ENCODE measurements around the gene ALG14.
"Not testable (repeated sequence)": the region's sequence is repeated elsewhere in the genome, so short reads cannot be mapped to it uniquely, and the experiment has no call there.

The ALG14 gene

DNA sequence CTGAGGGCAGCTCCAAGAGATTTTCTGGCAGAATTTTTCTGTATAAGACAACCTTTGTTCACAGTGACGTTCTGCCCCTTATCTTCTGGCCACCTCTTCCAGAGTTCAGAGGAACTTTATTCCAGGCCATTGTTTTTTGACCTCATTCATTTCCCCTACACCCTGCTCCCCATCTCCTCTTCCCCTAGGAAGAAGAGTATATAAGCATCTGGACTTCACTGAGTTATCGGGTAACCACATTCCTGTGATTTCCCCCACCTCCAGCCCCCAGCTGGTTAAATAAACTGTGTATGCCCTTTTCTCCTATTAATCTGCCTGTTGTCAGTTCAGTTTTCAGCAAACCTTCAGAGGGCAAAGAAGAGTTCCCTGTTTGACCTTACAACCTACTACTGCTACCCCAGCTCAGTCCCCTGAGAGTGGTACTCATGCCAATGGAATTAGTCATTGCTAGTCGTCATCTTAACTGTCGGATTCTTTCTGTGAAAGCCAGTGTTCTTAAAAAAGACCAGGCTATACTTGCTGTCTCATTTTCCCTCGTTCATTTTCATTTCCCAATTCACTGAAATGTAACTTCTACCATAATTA, 14.3 kb upstream of the ALG14 start:
- no peak for DNase-seq

DNA sequence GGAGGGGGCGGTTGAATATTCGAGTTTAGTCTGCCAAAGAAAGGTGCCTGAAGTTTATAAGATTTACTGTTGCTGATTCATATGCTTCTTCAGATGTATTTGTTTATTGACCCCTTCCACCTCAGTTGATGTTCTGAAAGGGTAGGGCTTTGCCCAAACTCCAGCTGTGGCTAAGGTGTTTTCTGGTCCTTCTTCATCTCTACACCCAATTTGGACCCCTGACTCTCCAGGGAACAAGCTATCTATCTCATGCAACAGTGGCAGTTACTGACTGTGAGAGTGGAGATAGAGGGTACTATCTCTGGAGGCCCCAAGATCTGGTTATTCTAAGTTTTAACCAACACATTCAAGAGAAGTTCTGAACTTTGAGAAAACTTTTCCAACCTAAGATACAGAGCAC, 12.6 kb upstream of the ALG14 start:
- DNase-seq, result no peak

DNA sequence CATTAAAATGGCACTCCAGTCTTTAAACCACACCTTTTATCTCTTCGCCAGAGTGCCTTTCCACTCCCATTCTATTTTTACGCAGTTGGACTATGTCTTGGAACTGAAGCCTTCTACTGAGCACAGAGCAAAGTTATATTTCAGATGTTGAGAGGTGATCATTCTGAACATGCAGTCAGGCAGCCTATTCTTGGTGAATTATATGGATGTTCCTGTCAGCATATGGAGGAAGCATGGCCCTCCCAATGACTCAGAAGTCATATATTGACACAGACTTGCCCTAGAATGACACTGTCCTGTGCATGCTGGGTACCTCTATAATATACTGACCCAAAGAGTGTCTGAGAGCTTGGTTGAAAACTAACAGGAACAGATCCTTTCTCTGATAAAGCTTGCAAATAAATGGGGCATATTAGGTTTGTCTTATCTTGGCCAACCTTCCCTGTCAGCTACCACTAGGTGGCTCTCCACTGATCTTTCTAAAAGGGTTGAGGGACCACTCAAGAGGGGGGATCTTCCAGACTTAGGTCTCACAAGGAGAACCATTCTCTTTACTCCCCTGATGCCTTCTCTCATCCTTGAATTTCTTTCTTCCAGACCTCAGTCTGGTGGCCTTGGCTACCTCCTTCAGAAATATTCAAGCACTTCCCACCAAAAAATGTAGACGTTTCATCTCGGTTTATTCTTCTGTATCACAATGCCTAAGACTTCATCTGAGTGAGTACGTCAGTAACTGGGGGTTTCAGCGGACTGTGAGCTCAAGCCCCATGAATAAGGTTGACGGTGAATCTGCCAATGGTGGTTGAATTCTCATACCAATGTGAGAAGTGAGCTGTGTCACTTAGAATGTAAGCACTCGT, 11.8 kb upstream of the ALG14 start:
- DNase-seq, result peak; percentile 11 to 16

DNA sequence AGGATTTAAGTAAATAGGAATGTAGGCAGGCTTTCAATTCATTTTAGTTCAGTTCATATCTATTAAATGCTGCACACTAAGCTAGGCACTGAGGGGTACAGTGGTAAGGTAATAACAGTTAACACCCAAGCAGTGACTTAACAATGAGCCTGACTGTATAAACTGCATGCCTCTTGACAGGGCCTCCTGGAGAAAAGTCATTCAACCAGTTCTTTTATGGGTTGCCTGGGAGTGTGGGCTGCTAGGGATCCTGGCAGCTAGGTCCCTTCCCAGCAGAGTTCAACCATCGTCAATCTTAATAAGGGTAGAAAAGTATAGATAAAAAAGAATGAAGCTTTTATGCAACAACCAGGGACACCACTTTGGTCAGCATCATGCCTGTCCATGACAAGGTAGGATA, 8.1 kb upstream of the ALG14 start:
- DNase-seq, result no peak

DNA sequence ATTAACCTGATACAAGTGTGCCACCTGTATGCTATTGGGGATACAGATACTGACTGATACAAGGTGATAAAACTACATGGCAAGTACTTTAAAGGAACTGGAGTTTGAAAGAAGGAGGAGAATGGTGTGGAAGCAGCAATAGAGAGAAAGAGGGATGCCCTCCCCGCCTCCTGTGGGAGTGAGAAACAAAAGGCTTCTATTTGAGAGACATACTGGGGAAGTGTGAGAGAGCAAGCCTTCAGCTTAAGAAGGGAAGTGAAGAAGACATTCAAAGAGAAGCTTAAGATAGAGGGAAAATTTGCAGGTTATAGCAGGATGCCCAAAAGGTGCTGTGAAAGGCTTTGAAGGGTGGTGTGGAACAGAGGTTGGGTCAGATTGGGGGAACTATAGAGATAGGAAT, 7.7 kb upstream of the ALG14 start:
- no peak for DNase-seq

DNA sequence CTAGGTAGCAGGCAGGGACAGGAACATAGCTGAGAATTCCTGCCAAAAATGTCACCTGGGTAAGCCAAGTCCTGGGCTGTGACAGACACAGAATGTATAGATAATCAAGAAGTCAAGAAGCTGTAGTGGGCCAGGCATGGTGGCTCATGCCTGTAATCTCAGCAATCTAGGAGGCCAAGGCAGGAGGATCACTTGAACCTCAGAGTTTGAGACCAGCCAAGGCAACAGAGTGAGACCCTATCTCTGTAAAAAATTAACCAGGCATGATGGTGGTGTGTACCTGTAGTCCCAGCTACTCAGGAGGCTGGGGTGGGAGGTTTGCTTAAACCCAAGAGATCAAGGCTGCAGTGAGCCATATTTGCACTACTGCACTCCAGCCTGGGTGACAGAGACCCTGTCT, 3.3 kb upstream of the ALG14 start:
- DNase-seq, result no peak

DNA sequence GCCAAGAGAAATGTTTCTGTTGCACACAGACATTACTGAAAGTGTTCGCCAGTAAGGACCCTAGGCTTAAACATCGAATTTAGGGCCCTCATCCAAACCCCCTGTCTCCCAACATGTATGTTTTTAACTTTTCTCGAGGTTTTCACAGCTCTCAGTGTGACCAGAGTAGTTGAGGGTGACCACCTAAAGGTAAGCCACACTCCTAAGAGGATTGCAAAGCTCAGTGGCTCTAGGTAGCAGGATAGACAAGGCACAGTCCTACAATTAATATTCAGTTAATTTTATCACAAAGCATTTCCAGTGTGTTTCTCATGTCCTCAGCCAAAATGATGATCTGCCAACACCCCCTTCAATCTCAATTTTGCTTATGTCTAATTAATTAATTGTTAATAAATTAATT, 695 bp upstream of the ALG14 start:
- DNase-seq, result no peak

DNA sequence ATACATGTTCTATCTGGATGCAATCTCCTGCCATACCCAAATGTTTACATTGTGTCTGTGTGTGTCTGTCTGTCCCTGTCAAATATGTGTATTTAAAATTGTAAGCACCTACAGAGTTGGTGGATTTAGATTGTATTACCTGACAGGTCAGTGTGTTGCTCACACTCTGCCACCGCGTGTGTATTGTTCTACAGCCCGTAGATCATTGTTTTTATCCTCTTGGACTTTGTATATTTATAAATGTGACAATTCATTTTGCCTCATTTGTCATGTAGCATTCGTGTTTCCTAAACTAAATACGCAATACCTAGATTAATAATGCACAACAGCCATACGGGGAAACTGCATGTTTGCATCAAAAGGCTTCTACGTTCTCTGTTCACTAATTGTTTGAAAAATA, 634 bp downstream of the ALG14 start:
- no peak for DNase-seq

DNA sequence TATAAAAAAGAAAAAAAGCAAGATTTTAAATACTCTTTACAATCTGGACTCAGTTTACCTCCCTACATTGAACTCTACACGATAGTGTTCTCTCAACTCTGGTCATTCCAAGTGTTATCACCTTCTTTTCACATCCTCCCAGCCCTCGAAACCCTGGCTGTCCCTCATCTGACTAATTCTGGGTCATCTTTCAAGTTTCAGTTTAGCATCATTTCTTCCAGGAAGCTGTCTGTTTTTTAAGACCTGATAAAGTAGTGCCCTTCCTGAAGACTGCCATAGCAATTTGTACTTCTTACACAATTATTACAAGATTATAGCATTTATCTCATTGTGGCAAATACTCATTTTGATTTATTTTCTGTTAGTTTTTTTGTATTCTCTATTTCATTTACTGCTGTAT, 1.2 kb downstream of the ALG14 start:
- DNase-seq, result no peak

DNA sequence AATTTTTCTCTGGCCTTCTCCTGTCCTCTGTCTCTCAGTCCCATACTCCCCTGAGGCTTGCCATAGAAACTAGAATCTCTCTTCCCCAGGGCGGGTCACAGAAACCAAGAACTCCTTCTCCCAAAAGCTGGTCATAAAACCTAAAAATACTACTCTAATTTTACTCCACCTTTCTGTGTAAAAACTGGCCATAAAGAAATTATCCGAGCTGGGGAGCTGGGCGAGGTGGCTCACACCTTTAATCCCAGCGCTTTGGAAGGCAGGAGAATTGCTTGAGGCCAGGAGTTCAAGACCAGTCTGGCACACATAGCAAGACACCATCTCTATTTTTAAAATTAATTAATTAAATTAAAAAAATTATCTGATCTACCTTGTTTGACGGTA, 3.0 kb downstream of the ALG14 start:
- DNase-seq, result no peak

DNA sequence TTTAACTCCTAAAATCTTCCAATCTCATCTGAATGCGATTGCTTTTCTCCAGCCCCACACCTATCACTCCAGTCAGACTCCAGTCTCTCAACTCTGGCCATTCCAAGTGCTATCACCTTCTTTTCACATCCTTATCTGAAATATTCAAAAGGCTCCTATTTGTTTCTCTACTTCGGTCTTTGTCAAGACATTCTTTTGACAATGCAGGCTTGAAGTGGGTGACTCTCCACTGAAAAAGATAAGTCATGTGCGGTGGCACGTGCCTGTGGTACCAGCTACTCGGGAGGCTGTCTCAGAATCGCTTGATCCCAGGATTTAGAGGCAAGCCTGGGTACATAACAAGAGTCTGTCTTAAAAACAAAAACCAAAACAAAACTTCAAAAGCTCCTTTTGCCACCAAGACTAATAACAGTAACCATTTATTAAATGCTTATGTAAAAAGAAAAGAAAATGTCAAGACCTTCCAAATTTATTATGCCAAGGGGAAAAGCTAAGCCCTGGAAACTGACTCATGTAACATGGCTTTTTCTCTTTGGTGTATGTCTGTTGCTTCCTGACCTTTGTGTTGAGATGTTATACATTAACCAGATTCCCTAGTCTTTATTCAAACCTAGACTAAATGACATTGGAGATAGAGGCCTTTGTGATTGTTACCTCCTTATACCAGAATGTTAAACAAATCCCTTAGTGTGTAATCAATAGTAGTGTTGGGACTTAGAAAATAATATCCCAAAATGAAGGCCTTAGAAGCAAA, 3.6 kb downstream of the ALG14 start:
- no peak for DNase-seq

DNA sequence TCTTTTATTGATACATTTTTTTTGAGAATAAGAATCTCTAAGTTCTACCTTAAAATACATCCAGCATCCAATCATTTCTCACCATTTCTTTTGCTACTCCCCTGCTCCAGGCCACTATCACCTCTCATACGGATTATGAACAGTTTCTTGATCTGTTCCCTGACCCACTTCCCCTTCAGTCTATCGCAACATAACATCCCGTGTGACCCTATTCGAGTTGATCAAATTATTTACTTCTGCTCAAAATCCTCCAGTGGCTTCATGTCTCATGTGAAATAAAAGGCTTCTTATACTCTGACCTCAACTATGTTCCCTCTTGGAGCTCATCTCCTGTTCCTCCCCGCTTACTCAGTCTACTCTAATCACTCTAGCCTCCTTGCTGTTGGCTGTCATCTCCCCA, 5.2 kb downstream of the ALG14 start:
- DNase-seq, result no peak

DNA sequence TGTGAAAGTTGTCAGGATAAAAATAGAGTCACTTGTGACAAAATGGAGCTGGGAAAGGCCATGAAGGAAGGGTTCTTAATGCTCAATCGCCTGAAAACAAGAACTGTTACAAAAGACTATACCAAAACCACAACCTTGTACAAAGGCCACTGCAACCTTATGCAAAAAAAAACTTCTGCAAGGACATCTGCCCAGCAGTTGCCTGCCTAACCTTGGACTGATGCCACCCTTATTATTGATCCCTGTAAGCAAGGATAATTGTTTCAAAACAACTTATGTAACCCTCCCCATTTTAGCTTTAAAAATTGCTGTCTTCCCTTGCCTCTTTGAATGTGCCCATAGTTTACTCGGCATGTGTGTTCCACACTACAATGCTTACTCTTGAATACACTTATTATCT, 5.7 kb downstream of the ALG14 start:
- DNase-seq, result no peak

DNA sequence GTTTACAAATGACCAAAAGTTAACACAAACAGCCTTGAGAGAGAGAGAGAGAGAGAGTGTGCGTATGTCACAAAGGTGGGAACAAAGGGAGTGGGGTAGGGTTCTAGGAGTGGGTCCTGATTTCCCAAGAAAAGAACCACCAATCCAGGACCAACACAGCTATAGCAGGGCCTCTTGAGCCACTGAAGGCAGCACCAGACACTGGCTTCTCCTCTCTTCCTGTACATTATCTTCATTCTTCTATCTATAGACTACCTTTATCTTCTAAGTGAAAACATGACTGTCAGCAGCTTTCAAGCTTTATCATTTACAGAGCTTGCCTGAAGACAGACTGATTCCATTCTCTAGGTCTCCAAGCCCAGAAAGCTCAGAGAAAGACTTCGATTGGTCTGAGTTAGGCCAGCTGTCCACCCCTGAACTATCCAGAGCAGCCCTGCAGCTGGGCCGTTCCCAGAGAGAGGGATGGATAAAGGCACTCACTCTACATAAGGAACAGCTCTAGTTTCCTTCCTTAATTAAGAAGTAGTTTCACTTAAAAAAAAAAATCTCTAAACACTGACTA, 11.2 kb downstream of the ALG14 start:
- DNase-seq, result no peak

DNA sequence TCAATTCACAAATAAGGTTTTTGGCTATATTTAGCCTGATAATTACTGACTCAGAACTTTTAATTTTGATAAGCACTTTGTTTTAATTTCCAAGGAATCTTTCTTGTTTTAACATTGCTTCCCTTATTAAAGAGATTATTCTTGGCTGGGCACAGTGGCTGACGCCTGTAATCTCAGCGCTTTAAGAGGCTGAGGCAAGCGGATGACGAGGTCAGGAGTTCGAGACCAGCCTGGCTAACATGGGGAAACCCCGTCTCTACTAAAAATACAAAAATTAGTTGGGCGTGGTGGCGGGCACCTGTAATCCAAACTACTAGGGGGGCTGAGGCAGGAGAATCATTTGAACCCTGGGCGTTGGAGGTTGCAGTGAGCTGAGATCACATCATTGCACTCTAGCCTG, 13.8 kb downstream of the ALG14 start:
- DNase-seq, result no peak

DNA sequence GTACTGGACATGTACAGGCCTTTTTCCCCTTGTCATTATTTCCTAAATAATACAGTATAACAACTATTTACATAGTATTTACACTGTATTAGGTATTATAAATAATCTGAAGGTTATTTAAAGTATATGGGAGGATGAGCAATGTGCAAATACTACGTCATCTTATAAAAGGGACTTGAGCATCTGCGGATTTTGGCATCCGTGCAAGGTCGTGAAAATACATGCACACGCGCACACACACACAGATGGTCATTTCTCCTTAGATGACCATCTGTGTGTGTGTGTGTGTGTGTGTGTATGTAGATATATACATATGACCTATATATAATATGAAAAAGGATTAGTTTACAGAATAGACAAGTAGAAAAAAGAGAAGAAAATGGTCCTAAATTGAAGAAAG, 15.4 kb downstream of the ALG14 start:
- no peak for DNase-seq

DNA sequence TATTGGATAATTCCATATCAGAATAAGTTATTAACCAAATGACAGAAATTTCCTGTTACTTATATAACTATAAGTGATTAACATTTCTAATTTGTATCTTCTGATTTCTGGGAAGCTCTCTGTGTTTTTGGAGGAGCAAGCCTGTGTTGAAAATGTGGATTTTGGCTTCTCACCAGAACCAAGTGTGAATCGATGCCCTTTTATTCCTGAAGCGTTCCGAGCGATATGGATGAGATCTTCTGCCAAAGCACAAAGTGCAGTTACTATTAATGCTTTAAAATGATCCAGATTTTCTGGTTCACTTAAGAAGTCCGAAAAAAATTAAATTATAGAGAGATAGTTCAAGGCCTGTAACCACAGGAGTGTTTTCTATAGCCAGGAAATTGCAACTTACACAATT, 22.8 kb downstream of the ALG14 start:
- no peak for DNase-seq

DNA sequence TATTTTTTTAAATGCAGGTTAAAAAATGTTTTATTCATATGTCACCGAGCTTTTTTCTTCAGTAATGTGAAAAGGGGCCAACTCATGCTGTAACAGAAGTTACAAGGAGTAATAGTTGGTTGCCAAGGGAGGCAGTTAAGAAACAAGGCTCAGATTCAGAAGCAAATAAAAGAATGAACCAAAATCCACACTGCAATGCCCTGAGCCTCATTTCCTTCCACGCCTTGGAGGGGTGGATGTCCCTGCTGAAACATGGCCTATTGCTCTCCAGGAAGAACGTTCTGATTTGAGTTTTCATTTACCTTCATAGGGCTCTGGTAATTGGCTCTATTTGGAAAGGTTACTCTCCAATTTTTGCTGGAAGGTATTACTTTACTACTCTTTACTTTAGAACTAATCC, 24.4 kb downstream of the ALG14 start:
- DNase-seq, result no peak

DNA sequence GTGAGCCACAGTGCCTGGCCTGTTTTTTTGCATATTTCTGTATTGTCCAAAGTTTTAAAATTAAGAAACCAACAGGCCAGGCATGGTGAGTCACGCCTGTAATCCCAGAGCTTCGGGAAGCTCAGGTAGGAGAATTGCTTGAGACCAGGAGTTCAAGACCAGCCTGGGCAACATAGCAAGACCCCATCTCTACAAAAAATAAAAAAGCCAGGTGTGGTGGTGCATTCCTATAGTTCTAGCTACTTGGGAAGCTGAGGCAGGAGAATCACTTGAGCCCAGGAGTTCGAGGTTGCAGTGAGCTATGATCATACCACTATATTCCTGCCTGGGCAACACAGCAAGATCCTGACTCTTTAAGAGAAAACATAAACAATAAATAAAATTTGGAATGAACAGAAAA, 25.1 kb downstream of the ALG14 start:
- DNase-seq, result not testable (repeated sequence)

DNA sequence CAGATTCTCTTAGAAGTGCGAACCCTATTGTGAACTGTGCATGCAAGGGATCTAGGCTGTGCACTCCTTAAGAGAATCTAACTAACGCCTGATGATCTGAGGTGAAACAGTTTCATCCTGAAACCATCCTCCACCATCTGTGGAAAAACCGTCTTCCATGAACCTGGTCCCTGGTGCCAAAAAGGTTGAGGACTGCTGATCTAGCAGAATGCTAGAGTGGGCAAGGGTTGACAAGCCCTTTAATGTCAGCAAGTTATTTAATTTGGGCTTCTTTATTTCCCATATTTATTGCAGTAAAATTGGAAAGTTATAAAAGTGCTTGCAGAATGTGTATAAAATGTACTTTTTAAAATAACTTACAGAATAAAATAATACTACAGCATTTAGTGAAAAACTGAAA, 26.4 kb downstream of the ALG14 start:
- no peak for DNase-seq

DNA sequence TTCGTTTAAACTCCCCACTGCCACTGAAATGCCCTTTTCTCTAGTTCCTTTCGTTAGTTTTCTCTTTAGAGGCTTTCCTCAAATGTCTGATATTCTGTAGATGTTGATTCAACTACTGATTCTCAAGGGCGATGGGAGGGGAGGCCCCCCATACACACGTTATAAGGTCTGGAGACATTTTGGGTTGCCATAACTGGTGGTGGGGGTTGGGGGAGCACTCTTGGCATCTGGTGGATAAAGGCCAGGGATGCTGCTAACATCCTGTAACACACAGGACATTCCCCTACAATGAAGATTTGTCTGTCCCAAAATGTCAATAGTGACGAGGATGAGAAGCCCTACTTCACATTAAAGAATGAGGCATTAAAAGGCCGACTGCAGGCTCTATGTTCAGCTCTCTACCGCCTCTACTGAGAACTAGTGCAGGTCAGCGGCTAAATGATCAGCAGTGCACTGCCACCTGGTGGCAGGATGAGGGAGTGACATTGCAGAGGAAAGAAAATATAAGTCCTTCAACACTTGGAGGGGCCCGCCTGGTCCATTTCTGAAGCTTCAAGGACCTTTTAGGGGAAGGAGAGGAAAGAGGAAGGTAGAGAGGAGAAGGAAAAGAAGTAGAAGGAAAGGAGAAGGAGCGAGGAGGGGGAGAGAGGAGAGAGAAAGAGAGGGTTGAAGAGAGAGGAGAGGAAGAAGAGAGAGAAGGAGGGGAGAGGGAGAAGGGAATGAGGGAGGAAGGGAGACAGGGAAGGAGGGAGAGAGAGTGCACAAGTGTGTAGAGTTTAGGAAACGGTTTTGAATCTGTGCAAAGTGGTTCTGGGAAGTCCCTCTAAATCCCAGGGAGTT, 29.4 kb downstream of the ALG14 start:
- peak; percentile 35 to 73 for DNase-seq

DNA sequence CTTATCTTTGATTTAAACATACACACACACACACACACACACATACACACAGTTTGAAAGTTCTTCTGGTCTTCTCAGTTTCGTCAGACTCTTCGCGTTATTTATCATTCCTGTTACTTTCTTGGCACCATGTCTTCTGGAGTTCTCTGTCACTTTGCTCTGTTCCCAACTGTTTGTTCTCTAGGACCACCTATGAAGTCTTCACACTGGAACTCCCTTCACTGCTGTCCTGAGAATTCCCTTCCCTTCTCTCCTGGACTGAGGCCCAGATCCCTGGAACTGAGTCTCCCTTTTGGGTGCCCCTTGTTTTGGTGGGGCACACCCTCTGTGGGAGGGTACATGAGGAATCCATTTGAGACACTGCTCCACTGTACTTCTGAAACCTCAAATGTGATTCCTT, 30.5 kb downstream of the ALG14 start:
- DNase-seq, result no peak
